GM23338 (cell line): ENCODE results near the gene SLC25A22. TPM values are rescaled to one million over a fixed set of nuclear protein-coding genes. Genes with fewer than 3 reads are reported as not detected.

Experiments used
- ATAC-seq: fragments of 200-7000 bp; cut with Tn5 transposase; 3 replicates; pipeline ENCODE4 v1.9.1; 2020
- DNase-seq: peaks from one replicate; pipeline ENCODE4 v3.0.0-alpha.2; 2015; ENCODE audit warnings: low spot score
- H2AFZ ChIP-seq: fragments of 200-600 bp; sonication (generic); 2 replicates; pipeline ENCODE4 v1.8.0; 2016; ENCODE audit warnings: antibody characterized with exemption, mild to moderate bottlenecking, moderate library complexity
- H3F3A ChIP-seq: fragments of 200-600 bp; sonication (generic); replicated peaks from 2 replicates; pipeline ENCODE4 v1.8.0; 2017; ENCODE audit warnings: antibody characterized with exemption, mixed run types, low read depth
- H3K27ac ChIP-seq: fragments of 200-600 bp; sonication (generic); 2 replicates; pipeline ENCODE4 v1.6.1; 2016; ENCODE audit warnings: low read depth
- H3K27me3 ChIP-seq: fragments of 200-600 bp; sonication (generic); 2 replicates; pipeline ENCODE4 v1.8.0; 2016; ENCODE audit warnings: mild to moderate bottlenecking, mixed run types, moderate library complexity; ENCODE audit not compliant: insufficient read depth
- H3K36me3 ChIP-seq: fragments of 200-600 bp; sonication (generic); 2 replicates; pipeline ENCODE4 v1.8.0; 2016; ENCODE audit warnings: mild to moderate bottlenecking; ENCODE audit not compliant: insufficient read depth
- H3K4me1 ChIP-seq: fragments of 200-600 bp; sonication (generic); 2 replicates; pipeline ENCODE4 v1.8.0; 2016; ENCODE audit warnings: mild to moderate bottlenecking, moderate library complexity; ENCODE audit not compliant: insufficient read depth
- H3K4me2 ChIP-seq: fragments of 200-600 bp; sonication (generic); 2 replicates; pipeline ENCODE4 v1.7.1; 2017; ENCODE audit warnings: mixed run types
- H3K4me3 ChIP-seq: fragments of 200-600 bp; sonication (generic); 2 replicates; pipeline ENCODE4 v1.6.1; 2016; ENCODE audit warnings: mixed run types
- H3K79me2 ChIP-seq: fragments of 200-600 bp; sonication (generic); replicated peaks from 2 replicates; pipeline ENCODE4 v1.8.0; 2017; ENCODE audit warnings: mild to moderate bottlenecking; ENCODE audit not compliant: insufficient read depth
- H3K9me2 ChIP-seq: fragments of 200-600 bp; sonication (generic); 2 replicates; pipeline ENCODE4 v1.8.0; 2017; ENCODE audit not compliant: insufficient read depth
- H4K20me1 ChIP-seq: fragments of 200-600 bp; sonication (generic); replicated peaks from 2 replicates; pipeline ENCODE4 v1.8.0; 2017; ENCODE audit warnings: mild to moderate bottlenecking; ENCODE audit not compliant: insufficient read depth
- H3K27ac Mint-ChIP-seq: 2 replicates; pipeline ENCODE4 v1.8.0; 2020; ENCODE audit warnings: inconsistent platforms, mild to moderate bottlenecking, moderate library complexity, mixed read lengths
- H3K27me3 Mint-ChIP-seq: 3 replicates; pipeline ENCODE4 v1.8.0; 2022; ENCODE audit warnings: low read depth, mild to moderate bottlenecking, moderate library complexity, mixed read lengths, inconsistent platforms; ENCODE audit not compliant: insufficient read depth, poor library complexity
- H3K36me3 Mint-ChIP-seq: 3 replicates; pipeline ENCODE4 v1.8.0; 2021; ENCODE audit warnings: low read depth, mild to moderate bottlenecking, inconsistent platforms, moderate library complexity, mixed read lengths
- H3K4me1 Mint-ChIP-seq: 3 replicates; pipeline ENCODE4 v1.8.0; 2020; ENCODE audit warnings: mild to moderate bottlenecking, inconsistent platforms, mixed read lengths
- H3K4me3 Mint-ChIP-seq: 3 replicates; pipeline ENCODE4 v1.8.0; 2021; ENCODE audit warnings: moderate library complexity, mild to moderate bottlenecking, inconsistent platforms, mixed read lengths
- H3K9me3 Mint-ChIP-seq: 3 replicates; pipeline ENCODE4 v1.8.0; 2020; ENCODE audit warnings: moderate library complexity, mild to moderate bottlenecking, inconsistent platforms, mixed read lengths
- CREB1 ChIP-seq: fragments of 250-450 bp; sonication (Bioruptor Pico); IDR thresholded peaks from 2 replicates; pipeline ENCODE4 v1.5.0; 2020; ENCODE audit warnings: low read depth, mild to moderate bottlenecking, moderate library complexity
- EZH2phosphoT487 ChIP-seq: fragments of 200-600 bp; sonication (generic); IDR thresholded peaks from one replicate; pipeline ENCODE4 v1.8.1; 2018; ENCODE audit warnings: antibody characterized with exemption; ENCODE audit not compliant: unreplicated experiment
- JUNB ChIP-seq: IDR thresholded peaks from one replicate; pipeline ENCODE4 v1.6.1; 2016; ENCODE audit warnings: antibody characterized with exemption; ENCODE audit not compliant: unreplicated experiment
- STAT1 ChIP-seq: IDR thresholded peaks from one replicate; pipeline ENCODE4 v1.6.1; 2016; ENCODE audit warnings: antibody characterized with exemption; ENCODE audit not compliant: unreplicated experiment
- ZNF331 ChIP-seq: fragments of 250-450 bp; sonication (Bioruptor Pico); IDR thresholded peaks from 2 replicates; pipeline ENCODE4 v1.5.0; 2020; ENCODE audit warnings: low read depth, mild to moderate bottlenecking, moderate library complexity
- polyA plus RNA-seq: library from polyadenylated mRNA; unstranded; fragments of >200 nt; fragmentation: Nextera tagmentation; extraction: Ambion mirVana; gene quantifications from 2 replicates; pipeline ENCODE4 v1.2.1, GENCODE V29; 2016
- total RNA-seq: library from RNA; depleted of rRNA; stranded (reverse); fragments of >200 nt; shearing (Covaris generic); gene quantifications from 2 replicates; pipeline ENCODE4 v1.2.3, GENCODE V29; 2014
- TF ChIP-seq, protein P1 (sequence below): IDR thresholded peaks from 2 replicates; pipeline ENCODE4 v1.6.1; 2016; ENCODE audit warnings: antibody characterized with exemption
- TF ChIP-seq, protein P2 (sequence below): fragments of 250-450 bp; sonication (Bioruptor Pico); IDR thresholded peaks from 2 replicates; pipeline ENCODE4 v1.5.0; 2020; ENCODE audit warnings: mild to moderate bottlenecking, moderate library complexity

The SLC25A22 gene
- total and polyA plus RNA-seq, 2 experiments from 2014 or later: 21.0 to 46.4 TPM

DNA sequence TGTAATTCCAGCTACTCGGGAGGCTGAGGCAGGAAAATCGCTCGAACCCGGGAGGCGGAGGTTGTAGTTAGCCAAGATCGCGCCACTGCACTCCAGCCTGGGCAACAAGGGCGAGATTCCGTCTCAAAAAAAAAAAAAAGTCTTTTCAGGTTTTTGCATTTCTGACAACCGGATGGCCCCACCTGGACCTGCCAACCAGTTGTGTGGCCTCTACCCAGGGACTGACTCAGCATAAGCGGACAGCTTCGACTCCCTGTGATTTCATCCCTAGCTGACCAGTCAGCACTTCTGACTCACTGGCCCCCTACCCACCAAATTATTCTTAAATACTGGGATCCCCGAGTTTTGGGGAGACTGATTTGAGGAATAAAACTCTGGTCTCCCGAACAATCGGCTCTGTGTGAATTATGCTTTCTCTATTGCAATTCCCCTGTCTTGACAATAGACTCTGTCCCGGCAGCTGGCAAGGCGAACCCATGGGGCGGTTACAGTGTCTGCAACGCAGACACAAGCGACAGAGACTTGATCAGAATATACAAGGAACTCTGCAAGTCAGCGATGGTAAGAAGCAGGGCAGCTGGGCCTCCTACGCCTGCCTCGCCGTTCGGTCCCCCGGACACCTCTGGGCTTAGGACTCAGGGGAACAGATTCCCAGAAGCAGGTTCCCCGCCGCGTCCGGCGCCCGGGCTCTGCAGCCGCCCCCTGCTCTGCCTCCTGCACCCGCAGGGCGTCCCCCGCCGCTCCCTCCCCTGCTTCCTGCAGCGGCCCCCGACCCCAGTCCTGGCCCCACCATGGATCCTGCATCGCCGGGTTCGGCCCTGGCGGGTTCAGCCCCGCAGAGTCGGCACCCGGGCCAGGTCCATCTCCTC, 51.6 kb downstream of the SLC25A22 start:
- H3K27ac Mint-ChIP-seq: peak overlapping the region; percentile 97
- Histone ChIP-seq H3K36me3 (no peaks in the 10 kb centered on the region; the same call in 1 of the 2 replicates), H4K20me1 (peaks cover 20% of the 10 kb centered on the region), H3K9me2 (no peaks in the 10 kb centered on the region; the same call in 1 of the 2 replicates), H3K4me3 (peak overlapping the region; percentile 89), H3K27ac (peak overlapping the region; percentile 95), H3K4me2 (peak overlapping the region; percentile 97), H3K4me1 (peaks cover 34% of the 10 kb centered on the region), H2AFZ (no peak overlapping the region), H3F3A (peaks cover 14% of the 10 kb centered on the region), H3K79me2 (peaks cover 42% of the 10 kb centered on the region), H3K27me3 (no peaks in the 10 kb centered on the region)
- ATAC-seq: peak; percentile 30
- peaks cover 19% of the 10 kb centered on the region for H3K36me3 Mint-ChIP-seq
- H3K9me3 Mint-ChIP-seq: peaks cover 18% of the 10 kb centered on the region; the same call in 2 of the 3 replicates
- peaks cover 25% of the 10 kb centered on the region for H3K27me3 Mint-ChIP-seq
- peak overlapping the region; percentile 86 for H3K4me3 Mint-ChIP-seq
- peak; percentile 64 for DNase-seq
- peaks cover 27% of the 10 kb centered on the region for H3K4me1 Mint-ChIP-seq
- TF ChIP-seq, protein P1, sequence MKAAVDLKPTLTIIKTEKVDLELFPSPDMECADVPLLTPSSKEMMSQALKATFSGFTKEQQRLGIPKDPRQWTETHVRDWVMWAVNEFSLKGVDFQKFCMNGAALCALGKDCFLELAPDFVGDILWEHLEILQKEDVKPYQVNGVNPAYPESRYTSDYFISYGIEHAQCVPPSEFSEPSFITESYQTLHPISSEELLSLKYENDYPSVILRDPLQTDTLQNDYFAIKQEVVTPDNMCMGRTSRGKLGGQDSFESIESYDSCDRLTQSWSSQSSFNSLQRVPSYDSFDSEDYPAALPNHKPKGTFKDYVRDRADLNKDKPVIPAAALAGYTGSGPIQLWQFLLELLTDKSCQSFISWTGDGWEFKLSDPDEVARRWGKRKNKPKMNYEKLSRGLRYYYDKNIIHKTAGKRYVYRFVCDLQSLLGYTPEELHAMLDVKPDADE: peak; percentile 2; the same call in 1 of the 2 replicates
- TF ChIP-seq ZNF331: no peak

DNA sequence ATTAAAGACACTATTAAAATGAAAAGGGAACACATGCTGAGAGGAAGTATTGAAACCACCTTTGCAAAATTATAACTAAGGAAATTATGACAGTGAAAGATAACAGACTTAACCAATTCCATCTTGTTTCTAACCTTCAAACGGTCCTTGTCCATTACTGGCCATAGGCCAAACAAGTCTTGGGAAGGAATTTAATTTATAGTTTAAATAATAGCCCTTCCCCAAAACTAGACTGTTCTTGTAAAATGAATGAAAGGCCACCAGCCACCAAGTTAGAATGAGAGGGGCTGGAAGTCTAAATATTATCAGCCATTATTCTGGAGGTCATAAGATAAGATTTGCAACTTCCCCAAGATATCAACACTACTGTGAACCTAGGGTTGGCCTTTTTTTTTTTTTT, 52.7 kb downstream of the SLC25A22 start:
- Mint-ChIP-seq H3K4me3 (peak overlapping the region; percentile 36; the same call in 1 of the 3 replicates), H3K27ac (no peak overlapping the region), H3K4me1 (peaks cover 27% of the 10 kb centered on the region), H3K27me3 (peaks cover 25% of the 10 kb centered on the region), H3K9me3 (peaks cover 18% of the 10 kb centered on the region; the same call in 2 of the 3 replicates), H3K36me3 (peaks cover 14% of the 10 kb centered on the region)
- Histone ChIP-seq H3K36me3 (no peaks in the 10 kb centered on the region; the same call in 1 of the 2 replicates), H3K9me2 (no peaks in the 10 kb centered on the region; the same call in 1 of the 2 replicates), H4K20me1 (peaks cover 15% of the 10 kb centered on the region), H2AFZ (no peak overlapping the region), H3K27me3 (no peaks in the 10 kb centered on the region), H3K4me3 (no peak overlapping the region), H3K4me1 (peaks cover 34% of the 10 kb centered on the region), H3K4me2 (peak overlapping the region; percentile 97; the same call in 1 of the 2 replicates), H3K27ac (peak overlapping the region; percentile 95), H3K79me2 (peaks cover 31% of the 10 kb centered on the region), H3F3A (peaks cover 14% of the 10 kb centered on the region)
- ATAC-seq: no peak
- DNase-seq: no peak
- no peak for TF ChIP-seq EZH2phosphoT487
- TF ChIP-seq, protein P1: no peak
- TF ChIP-seq ZNF331: no peak
- TF ChIP-seq, protein P2, sequence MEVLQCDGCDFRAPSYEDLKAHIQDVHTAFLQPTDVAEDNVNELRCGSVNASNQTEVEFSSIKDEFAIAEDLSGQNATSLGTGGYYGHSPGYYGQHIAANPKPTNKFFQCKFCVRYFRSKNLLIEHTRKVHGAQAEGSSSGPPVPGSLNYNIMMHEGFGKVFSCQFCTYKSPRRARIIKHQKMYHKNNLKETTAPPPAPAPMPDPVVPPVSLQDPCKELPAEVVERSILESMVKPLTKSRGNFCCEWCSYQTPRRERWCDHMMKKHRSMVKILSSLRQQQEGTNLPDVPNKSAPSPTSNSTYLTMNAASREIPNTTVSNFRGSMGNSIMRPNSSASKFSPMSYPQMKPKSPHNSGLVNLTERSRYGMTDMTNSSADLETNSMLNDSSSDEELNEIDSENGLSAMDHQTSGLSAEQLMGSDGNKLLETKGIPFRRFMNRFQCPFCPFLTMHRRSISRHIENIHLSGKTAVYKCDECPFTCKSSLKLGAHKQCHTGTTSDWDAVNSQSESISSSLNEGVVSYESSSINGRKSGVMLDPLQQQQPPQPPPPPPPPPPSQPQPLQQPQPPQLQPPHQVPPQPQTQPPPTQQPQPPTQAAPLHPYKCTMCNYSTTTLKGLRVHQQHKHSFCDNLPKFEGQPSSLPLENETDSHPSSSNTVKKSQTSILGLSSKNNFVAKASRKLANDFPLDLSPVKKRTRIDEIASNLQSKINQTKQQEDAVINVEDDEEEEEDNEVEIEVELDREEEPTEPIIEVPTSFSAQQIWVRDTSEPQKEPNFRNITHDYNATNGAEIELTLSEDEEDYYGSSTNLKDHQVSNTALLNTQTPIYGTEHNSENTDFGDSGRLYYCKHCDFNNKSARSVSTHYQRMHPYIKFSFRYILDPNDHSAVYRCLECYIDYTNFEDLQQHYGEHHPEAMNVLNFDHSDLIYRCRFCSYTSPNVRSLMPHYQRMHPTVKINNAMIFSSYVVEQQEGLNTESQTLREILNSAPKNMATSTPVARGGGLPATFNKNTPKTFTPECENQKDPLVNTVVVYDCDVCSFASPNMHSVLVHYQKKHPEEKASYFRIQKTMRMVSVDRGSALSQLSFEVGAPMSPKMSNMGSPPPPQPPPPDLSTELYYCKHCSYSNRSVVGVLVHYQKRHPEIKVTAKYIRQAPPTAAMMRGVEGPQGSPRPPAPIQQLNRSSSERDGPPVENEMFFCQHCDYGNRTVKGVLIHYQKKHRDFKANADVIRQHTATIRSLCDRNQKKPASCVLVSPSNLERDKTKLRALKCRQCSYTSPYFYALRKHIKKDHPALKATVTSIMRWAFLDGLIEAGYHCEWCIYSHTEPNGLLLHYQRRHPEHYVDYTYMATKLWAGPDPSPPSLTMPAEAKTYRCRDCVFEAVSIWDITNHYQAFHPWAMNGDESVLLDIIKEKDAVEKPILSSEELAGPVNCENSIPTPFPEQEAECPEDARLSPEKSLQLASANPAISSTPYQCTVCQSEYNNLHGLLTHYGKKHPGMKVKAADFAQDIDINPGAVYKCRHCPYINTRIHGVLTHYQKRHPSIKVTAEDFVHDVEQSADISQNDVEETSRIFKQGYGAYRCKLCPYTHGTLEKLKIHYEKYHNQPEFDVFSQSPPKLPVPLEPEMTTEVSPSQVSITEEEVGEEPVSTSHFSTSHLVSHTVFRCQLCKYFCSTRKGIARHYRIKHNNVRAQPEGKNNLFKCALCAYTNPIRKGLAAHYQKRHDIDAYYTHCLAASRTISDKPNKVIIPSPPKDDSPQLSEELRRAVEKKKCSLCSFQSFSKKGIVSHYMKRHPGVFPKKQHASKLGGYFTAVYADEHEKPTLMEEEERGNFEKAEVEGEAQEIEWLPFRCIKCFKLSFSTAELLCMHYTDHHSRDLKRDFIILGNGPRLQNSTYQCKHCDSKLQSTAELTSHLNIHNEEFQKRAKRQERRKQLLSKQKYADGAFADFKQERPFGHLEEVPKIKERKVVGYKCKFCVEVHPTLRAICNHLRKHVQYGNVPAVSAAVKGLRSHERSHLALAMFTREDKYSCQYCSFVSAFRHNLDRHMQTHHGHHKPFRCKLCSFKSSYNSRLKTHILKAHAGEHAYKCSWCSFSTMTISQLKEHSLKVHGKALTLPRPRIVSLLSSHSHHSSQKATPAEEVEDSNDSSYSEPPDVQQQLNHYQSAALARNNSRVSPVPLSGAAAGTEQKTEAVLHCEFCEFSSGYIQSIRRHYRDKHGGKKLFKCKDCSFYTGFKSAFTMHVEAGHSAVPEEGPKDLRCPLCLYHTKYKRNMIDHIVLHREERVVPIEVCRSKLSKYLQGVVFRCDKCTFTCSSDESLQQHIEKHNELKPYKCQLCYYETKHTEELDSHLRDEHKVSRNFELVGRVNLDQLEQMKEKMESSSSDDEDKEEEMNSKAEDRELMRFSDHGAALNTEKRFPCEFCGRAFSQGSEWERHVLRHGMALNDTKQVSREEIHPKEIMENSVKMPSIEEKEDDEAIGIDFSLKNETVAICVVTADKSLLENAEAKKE (CRISPR knock-in tag): no peak
- no peak for TF ChIP-seq JUNB
- no peak for TF ChIP-seq STAT1
- no peak for TF ChIP-seq CREB1 (CRISPR knock-in tag)
